HL-60 (cell line): Measurements from ENCODE around the gene TSC22D1.

ENCODE experiments used
- CTCF ChIP-seq: IDR thresholded peaks from one replicate; pipeline ENCODE4 v1.5.1; 2011; ENCODE audit warnings: low read length, control low read depth, inconsistent platforms; ENCODE audit not compliant: insufficient read depth
- GABPA ChIP-seq: IDR thresholded peaks from 2 replicates; pipeline ENCODE4 v1.6.1; 2012; ENCODE audit warnings: low read depth
- POLR2AphosphoS5 ChIP-seq: IDR thresholded peaks from 2 replicates; pipeline ENCODE4 v1.6.1; 2012; ENCODE audit warnings: low read depth
- TF ChIP-seq, protein P1 (sequence below): IDR thresholded peaks from 2 replicates; pipeline ENCODE4 v1.6.1; 2012; ENCODE audit warnings: low read depth; ENCODE audit not compliant: insufficient replicate concordance

GRCh38 chr13:44504116-44504515 lies 72.0 kb downstream of the TSC22D1 start:
- TF ChIP-seq CTCF (no peak), POLR2AphosphoS5 (no peak), GABPA (no peak)
- TF ChIP-seq, protein P1, sequence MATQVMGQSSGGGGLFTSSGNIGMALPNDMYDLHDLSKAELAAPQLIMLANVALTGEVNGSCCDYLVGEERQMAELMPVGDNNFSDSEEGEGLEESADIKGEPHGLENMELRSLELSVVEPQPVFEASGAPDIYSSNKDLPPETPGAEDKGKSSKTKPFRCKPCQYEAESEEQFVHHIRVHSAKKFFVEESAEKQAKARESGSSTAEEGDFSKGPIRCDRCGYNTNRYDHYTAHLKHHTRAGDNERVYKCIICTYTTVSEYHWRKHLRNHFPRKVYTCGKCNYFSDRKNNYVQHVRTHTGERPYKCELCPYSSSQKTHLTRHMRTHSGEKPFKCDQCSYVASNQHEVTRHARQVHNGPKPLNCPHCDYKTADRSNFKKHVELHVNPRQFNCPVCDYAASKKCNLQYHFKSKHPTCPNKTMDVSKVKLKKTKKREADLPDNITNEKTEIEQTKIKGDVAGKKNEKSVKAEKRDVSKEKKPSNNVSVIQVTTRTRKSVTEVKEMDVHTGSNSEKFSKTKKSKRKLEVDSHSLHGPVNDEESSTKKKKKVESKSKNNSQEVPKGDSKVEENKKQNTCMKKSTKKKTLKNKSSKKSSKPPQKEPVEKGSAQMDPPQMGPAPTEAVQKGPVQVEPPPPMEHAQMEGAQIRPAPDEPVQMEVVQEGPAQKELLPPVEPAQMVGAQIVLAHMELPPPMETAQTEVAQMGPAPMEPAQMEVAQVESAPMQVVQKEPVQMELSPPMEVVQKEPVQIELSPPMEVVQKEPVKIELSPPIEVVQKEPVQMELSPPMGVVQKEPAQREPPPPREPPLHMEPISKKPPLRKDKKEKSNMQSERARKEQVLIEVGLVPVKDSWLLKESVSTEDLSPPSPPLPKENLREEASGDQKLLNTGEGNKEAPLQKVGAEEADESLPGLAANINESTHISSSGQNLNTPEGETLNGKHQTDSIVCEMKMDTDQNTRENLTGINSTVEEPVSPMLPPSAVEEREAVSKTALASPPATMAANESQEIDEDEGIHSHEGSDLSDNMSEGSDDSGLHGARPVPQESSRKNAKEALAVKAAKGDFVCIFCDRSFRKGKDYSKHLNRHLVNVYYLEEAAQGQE, result no peak
